GM12891 (cell line): ENCODE results near the gene PDE1A.

Experiments used
- DNase-seq: peaks from one replicate; pipeline ENCODE4 v3.0.0; 2011; ENCODE audit warnings: low spot score; ENCODE audit not compliant: insufficient read length
- FAIRE-seq: peaks from 2 replicates; lab custom pipeline; 2011; peaks lifted over from hg19 to GRCh38; lab: Jason Lieb, UNC
- PAX5 ChIP-seq: IDR thresholded peaks from 2 replicates; pipeline ENCODE4 v1.6.1; 2011; ENCODE audit warnings: low read length, moderate library complexity, mild to moderate bottlenecking; ENCODE audit not compliant: insufficient read depth, severe bottlenecking
- POLR2A ChIP-seq: IDR thresholded peaks from 2 replicates; pipeline ENCODE4 v1.6.1; 2011; ENCODE audit warnings: low read depth, low read length, control low read depth
- POLR2AphosphoS5 ChIP-seq: IDR thresholded peaks from 2 replicates; pipeline ENCODE4 v1.6.1; 2011; ENCODE audit warnings: low read depth, low read length, control low read depth
- POU2F2 ChIP-seq: IDR thresholded peaks from 2 replicates; pipeline ENCODE4 v1.6.1; 2011; ENCODE audit warnings: low read depth, mild to moderate bottlenecking, control low read depth, low read length, moderate library complexity
- SPI1 ChIP-seq: IDR thresholded peaks from 2 replicates; pipeline ENCODE4 v1.6.1; 2011; ENCODE audit warnings: low read depth, low read length, control low read depth
- TAF1 ChIP-seq: IDR thresholded peaks from 2 replicates; pipeline ENCODE4 v1.6.1; 2011; ENCODE audit warnings: low read depth, low read length, control low read depth

The PDE1A gene

GRCh38 chr2:182142062-182142461, 284.8 kb downstream of the PDE1A start:
- DNase-seq (no peak), FAIRE-seq (no peak)
- TF ChIP-seq TAF1 (no peak), PAX5 (no peak), POU2F2 (no peak), POLR2AphosphoS5 (no peak)

- FAIRE-seq (no peak), DNase-seq (no peak)
- no peak for TF ChIP-seq POU2F2
- TF ChIP-seq PAX5: no peak
Observed at GRCh38 chr2:182134201-182134600, 292.6 kb downstream of the PDE1A start.

GRCh38 chr2:182133195-182133891, 293.5 kb downstream of the PDE1A start:
- DNase-seq (no peak), FAIRE-seq (no peak)
- no peak for TF ChIP-seq POLR2AphosphoS5
- TF ChIP-seq TAF1: no peak
- no peak for TF ChIP-seq POLR2A
- TF ChIP-seq SPI1: no peak
- TF ChIP-seq PAX5: no peak
- no peak for TF ChIP-seq POU2F2

GRCh38 chr2:182132605-182133004, 294.2 kb downstream of the PDE1A start:
- no peak for FAIRE-seq
- TF ChIP-seq POU2F2 (no peak), TAF1 (no peak), POLR2A (no peak), SPI1 (no peak), PAX5 (no peak), POLR2AphosphoS5 (no peak)
- DNase-seq: no peak

- FAIRE-seq: no peak
Observed at GRCh38 chr2:182128821-182129707, 297.8 kb downstream of the PDE1A start.

GRCh38 chr2:182117196-182117595, 309.6 kb downstream of the PDE1A start:
- no peak for DNase-seq
- no peak for FAIRE-seq
- TF ChIP-seq POLR2A (no peak), SPI1 (no peak), PAX5 (no peak), POU2F2 (no peak), POLR2AphosphoS5 (no peak), TAF1 (no peak)

More at GRCh38 chr2:182128821-182129707, 297.8 kb downstream of the PDE1A start:
- no peak for DNase-seq
- TF ChIP-seq SPI1: no peak
- TF ChIP-seq TAF1: no peak
- TF ChIP-seq POU2F2: no peak
- no peak for TF ChIP-seq POLR2AphosphoS5

GRCh38 chr2:182116774-182117173, 310.1 kb downstream of the PDE1A start:
- TF ChIP-seq PAX5: no peak
- TF ChIP-seq POLR2AphosphoS5: no peak
- no peak for TF ChIP-seq TAF1
- TF ChIP-seq POU2F2: no peak
- TF ChIP-seq SPI1: no peak
- no peak for TF ChIP-seq POLR2A
- DNase-seq (no peak), FAIRE-seq (no peak)

- FAIRE-seq (no peak), DNase-seq (no peak)
- TF ChIP-seq POLR2AphosphoS5 (no peak), POLR2A (no peak)
Observed at GRCh38 chr2:182115258-182115657, 311.6 kb downstream of the PDE1A start.

GRCh38 chr2:182113334-182113733, 313.5 kb downstream of the PDE1A start:
- FAIRE-seq (no peak), DNase-seq (no peak)
- TF ChIP-seq POU2F2: no peak
- TF ChIP-seq POLR2AphosphoS5: no peak

GRCh38 chr2:182110347-182110746, 316.5 kb downstream of the PDE1A start:
- FAIRE-seq (no peak), DNase-seq (no peak)
- TF ChIP-seq TAF1 (no peak), POLR2A (no peak), POU2F2 (no peak), PAX5 (no peak), POLR2AphosphoS5 (no peak), SPI1 (no peak)
